HG03575 (cell line): Measurements from ENCODE around the gene CPNE6.

ENCODE experiments used
- ATAC-seq: cut with Tn5 transposase; IDR thresholded peaks from one replicate; pipeline ENCODE4 v1.9.1; 2021; ENCODE audit not compliant: unreplicated experiment, insufficient number of reproducible peaks, low FRiP score; ENCODE audit errors: extremely low read depth

The CPNE6 gene

DNA sequence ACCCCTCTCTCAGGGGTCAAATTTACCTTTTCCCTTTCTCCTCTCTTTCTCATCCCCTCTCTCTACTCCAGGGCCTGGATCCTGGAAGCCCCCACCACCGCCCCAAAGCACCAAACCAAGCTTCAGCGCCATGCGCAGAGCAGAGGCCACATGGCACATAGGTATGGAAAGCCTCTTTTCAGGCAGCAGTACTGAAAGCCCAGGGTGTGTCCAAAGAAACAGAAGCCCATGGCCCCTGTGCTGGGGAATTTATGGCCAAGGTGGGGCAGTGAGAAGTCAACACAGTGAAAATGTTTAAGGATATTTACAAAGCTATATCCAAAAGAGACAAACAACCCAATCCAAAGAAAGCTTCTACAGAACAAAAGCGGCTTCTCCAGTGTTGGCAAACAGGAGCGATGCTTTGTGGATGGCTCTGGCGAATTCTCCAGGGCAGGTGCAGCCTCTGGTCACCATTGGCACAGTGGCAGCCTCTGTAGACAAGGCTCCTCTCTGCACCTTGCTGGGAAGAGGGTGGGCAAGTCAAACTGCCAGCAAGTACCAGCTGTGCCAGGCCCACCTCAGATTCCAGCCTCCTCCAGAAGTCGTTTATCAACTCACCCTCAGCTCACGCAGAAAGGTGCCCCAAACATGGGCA is 4.7 kb upstream of the CPNE6 start:
- ATAC-seq, result no peak

DNA sequence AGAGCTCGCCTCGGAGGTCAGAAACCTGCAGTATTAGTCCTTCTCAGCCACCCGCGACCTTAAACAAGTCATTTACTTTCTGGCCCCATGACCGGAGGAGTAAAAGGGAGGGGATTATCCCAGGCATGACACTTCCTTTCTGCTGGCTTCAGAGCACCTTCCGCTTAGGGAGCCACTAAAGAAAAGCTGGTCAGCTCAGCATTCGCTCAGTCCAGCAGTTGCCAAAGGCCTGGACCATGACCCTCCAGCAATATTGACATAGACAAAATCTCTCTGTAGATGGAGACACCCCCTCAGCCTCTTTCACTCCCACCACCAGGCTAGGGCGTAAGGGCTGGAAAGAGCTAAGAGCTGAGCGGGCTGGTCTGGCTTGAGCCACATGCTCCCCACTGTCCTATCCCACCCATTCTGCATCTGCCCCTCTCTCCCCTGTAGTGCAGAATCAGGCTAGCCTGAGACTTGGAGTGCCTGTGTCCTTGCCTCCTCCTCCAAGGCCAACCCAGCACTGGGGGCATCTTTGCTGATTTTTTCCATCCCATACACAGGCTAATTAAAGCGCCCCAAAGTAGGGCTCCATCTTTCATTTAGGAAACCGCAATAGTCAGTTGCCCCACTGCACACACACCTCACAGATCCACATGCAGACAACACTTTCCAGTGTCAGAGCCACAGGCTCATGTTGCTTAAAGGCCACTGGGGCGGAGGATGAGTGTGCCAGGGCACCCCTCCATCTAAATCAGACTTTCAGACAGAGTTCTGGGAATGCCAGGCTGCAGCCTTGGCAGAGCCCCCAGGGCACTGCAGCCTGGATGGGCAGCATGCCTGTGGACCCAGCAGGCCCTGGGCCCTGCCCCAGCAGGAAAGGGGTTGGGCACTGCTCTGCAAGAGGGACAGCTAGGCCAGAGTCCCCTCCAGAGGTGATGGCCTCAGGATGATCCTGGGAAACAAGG is 4.0 kb upstream of the CPNE6 start:
- ATAC-seq, result no peak

- ATAC-seq, result no peak
Measured at GRCh38 chr14:24068711-24069410, 2.5 kb upstream of the CPNE6 start.

GRCh38 chr14:24069411-24069735 is 2.0 kb upstream of the CPNE6 start:
- ATAC-seq, result no peak

DNA sequence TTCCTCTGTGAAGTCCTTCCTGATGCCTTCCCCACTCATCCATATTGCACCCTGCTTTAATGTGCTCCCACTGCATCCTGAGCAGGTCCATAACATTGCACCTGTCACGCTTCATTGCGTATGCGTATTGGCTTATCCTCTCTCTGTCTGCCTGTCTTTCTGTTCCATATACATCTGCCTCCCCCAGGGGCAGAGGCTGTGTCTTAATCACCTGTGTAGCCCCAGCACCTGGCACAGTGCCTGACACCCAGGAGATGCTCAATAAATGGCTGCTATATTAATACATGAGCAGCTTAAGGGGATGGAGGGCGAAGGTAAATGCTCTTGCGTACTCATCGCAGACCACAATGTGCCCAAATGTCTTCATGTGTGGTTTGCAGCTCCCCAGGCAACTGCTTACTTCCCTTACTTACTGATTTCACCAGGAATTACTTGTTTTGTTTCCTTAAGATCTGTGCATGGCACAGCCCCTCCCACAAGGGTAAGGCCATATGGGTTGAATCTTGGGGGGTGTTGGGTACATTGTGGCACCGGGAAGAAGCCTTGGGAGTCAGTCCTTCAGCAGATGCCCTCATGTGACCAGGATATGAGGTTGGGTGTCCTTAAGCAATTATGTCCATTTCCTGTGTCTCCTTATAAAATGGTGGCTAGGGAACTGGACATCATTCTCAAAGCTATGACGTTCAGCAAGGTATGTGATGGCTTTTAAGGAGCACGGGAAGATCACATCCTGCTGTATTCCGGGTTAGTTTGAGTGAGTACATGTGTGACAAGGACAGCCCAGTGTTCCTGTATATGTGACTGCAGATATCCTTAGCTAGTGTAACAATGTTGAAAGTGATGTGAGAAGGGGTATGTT is 848 bp upstream of the CPNE6 start:
- no peak for ATAC-seq

- ATAC-seq, result no peak
Measured at GRCh38 chr14:24071836-24072430, 571 bp downstream of the CPNE6 start.

DNA sequence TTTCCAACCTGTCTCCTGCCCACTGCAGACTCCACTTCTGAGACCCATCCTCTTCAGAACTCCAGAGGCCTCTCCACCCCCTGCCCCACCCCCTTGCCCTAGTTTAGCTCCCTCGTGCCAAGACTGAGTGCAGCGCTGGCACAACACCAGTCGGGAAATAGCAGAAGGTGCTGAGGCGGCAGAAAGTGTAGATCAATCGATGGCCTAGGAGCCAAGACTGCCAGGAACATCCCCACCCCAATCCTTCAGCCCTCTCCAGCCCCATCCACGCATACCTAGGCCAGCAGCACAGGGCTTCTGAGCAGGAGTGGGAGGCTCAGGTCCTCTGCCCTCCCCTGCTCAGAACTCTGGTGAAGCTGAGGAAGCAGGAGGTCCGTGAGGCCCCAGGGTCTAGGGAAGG is 1.1 kb downstream of the CPNE6 start:
- ATAC-seq, result no peak

GRCh38 chr14:24072881-24073877 is 1.8 kb downstream of the CPNE6 start:
- no peak for ATAC-seq

DNA sequence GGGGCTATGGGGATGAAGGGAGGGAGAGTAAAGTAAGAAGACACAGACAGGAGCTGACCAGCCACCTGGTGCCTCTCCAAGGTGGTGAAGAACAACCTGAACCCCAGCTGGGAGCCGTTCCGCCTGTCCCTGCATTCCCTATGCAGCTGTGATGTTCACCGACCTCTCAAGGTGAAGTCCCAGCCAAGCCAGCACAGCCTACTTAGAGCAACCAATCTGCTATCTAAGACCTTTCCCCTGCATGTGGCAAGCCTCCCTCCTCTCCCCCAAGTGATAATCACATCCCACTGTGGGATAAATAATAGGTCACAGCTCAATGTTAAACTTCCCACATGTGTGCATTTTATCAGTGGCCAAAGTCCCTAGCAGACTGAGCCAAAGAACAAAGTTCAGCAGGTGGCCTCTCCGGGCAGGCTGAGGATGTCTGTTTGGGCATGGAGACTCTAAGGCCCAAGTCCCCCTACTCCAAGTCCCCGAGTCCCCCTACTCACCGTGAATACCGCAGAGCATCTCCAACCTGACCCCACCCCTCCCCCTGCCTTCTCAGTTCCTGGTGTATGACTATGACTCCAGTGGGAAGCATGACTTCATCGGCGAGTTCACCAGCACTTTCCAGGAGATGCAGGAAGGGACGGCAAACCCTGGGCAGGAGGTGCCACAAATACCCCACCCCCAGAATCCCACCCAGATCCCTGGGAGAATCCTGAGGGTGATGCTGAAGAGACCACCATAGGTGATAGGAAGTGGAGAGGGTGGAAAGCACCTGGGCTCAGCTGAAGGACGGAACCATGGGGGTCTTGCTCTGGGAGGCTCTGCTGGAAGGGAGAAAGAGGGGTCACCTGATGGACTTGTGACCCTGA is 3.5 kb downstream of the CPNE6 start:
- ATAC-seq, result no peak

DNA sequence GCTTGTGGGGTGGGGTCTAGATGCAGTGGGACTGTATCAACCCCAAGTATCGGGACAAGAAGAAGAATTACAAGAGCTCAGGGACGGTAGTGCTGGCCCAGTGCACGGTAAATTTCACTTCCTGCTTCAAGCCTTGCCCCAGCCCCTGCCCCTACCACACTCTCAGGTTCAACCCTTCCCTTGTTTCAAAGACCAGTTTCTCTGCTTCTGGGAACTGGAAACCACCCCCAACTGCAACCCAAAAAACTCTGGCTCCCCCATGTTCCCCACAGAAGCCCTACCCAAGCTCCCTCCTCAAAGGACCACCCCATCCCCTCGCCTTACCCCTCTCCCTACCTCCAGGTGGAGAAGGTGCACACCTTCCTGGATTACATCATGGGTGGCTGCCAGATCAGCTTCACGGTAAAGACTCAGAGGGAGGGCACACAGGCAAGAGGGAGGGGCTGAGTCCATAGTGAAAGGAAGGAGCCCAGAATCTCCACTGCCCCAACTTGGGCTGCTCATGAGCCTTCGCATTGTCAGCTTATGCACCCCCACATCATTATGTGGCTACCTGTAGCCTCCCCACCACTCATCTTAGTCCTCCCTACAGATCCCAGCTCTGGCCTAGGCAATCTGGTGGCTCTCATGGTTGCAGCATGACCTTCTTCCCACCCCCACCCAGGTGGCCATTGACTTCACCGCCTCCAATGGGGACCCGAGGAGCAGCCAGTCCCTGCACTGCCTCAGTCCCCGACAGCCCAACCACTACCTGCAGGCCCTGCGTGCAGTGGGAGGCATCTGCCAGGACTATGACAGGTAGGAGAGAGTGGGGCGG is 4.3 kb downstream of the CPNE6 start:
- no peak for ATAC-seq

DNA sequence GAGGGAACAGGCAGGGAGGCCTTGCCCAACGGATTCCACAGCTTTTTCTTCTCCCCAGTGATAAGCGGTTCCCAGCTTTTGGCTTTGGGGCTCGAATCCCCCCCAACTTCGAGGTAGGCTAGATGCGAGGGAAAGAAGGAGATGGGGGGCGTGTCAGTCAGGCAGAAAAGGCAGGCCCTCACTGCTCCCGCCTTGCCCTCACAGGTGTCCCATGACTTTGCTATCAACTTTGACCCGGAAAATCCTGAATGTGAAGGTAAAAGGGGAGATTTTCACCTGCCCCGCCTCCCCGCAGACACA is 4.9 kb downstream of the CPNE6 start:
- ATAC-seq, result no peak

GRCh38 chr14:24077086-24077485 is 5.7 kb downstream of the CPNE6 start:
- ATAC-seq, result no peak

DNA sequence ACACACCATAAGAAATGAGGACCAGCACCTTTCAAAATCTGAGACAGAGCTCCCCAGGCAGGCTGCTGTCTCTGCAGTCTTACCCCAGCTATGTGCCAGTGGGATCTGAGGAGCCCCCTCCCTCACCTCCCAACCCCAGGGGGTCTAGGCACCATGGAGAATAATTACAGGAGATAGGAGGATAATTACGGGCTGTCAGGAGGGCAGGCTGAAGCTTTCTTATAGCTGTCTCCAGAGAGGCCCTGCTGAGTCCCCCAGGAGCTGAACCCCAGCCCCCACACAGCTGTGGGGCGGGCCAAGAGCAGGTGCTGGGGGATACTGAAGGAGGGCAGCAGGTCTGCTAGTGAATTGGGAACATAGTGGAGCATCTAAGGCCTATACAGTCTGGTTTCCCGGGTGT is 6.8 kb downstream of the CPNE6 start:
- ATAC-seq, result no peak

DNA sequence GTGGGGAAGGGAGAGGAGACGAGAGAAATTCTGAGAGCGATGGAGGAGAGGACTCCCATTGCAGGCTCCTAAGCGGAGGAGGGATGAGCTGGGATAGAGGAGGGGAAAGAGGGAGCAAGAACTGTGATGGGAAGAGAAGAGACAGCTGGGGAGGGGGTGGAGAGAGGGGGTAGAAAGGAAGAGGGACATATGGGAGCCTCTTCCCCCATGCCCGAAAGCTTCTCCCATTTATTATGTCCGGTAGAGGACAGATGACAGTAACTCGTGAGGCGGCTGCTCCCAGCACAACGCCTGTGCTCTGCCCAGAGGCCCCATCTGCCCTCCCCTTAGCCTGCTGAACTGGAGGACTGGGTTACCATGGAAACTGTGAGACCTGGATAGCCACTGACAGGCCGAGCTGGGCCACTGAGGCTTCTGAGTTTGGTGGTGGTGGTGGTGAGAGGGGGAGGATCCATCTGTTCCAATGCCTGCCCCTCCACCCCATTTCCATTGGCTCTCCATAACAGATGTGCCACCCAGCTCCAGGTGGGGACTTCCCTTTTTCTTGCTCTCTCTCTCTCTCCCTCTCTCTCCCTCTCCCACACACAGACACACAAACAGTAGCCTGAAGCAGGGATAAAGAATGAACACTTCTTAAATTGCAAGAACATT is 8.3 kb downstream of the CPNE6 start:
- ATAC-seq, result no peak

GRCh38 chr14:24080142-24080530 is 8.8 kb downstream of the CPNE6 start:
- ATAC-seq, result no peak
